ENCODE data around the gene CCDC137.
A peak's percentile ranks its signal among the peaks of the same experiment; 100 is the strongest.

CCDC137 gene

DNA sequence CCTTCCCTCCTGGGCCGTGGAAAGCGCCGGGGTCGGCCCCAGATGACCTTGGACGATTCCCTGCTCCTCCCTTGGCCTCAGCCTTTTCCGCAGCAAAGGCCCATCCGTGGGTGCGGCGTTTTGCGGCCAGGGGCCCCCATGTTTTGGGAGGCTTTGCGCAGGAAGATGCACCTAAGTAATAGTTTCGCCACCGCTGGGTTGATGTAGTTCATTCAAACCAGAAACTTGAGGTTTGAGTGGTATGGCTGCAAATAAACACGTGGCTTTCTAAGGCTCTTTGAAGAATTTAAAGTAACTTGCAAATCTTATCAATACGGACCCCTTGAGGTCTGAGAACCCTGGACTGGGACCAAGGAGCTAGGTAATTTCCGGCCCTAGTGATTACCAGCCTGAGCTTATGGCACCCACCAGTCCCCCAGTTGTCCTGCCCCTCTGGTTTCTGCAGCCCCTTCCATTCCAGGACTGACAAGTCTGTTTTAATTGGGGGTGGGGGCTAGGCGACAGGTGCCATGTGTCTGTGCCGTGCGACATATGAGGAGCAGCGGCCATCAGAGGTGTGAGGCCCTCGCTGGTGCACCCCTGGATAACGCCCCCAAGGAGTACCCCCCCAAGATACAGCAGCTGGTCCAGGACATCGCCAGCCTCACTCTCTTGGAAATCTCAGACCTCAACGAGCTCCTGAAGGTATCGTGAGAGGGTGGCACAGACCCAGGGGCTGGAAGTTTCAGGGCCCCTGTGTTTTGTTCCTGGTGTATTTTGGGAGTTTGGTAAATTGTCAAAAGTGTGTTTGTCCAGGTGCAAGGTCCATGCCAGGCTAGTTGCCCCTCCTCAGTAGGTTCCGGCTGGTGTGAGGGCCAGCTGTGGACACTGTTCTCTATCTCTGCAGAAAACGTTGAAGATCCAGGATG, 37.5 kb downstream of the CCDC137 start:
- DNase-seq: no peak

DNA sequence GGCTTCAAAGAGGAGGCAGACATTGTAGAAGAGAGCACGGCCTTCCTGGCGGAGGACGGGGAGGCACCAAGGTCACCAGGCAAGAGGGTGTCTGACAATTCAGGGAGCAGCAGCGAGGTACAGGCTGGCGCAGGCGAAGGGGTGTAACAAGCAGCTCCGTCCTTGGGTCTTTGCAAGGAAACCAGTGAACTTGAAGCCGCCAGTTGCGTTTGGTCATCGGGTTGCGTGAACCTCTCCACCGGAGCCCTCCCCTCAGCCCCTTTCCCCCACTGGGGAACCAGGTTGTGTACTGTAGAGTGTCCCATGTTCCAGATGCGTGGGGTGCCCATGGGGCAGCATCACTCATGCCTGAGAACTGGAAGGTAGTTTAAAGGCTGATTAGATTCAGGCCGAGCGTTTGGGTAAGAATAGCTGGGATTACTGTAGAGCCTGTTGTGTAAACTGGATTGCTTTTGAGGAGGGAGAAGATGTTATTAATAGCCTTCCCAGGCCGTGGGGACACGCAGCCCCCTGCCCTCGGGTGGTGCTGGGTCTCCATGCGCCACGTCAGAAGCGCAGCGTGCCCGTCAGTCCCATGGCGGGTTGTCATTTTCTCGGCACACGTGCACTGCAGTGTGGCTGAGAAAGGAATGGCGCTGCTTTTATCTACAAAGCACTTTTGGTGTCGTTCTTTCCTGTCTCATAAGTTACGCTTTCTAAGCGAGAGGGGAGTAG, 39.1 kb downstream of the CCDC137 start:
- DNase-seq: no peak

DNA sequence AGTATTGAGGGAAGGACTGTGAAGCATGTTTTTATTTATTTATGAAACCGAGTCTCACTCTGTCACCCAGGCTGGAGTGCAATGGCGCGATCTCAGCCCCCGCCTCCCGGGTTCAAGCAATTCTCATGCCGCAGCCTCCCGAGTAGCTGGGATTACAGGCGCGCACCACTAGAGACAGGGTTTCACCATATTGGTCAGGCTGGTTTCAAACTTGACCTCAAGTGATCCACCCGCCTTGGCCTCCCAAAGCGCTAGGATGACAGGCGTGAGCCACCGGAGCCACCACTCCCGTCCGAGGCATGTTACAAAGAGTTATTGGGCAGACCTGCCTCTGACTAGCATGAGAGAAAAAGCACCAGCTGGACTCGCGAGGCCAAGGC, 39.7 kb downstream of the CCDC137 start:
- no peak for DNase-seq

DNA sequence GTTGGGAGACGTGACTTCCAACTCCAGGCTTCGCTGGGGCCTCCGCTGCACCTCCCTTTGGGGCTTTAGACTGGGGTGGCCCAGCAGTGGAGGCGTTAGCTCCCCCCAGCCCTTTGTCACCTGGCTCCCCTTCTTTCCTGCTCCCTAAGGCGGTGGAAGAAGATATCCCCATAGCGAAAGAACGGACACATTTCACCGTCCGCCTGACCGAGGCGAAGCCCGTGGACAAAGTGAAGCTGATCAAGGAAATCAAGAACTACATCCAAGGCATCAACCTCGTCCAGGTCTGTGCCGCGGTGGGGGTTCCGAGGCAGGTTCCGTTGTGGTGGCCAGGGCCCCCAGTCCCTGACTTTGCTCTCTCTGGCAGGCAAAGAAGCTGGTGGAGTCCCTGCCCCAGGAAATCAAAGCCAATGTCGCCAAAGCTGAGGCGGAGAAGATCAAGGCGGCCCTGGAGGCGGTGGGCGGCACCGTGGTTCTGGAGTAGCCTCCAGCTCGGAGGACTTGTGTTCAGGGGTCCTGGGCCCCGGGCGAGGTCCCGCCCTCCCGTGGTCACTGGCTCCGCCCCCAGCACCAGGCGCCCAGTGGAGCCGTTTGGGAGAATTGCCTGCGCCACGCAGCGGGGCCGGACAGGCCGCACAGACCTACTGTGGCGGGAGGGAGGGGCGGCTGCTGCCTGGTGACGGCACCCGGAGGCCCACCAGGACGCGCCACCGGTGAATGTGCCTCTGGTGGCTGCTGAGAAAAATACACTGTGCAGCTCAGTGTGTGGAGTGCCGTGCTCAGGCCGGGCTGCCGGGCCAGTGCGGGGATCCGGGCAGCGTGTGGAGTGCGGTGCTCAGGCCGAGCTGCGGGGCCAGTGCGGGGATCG, 40.5 kb downstream of the CCDC137 start:
- DNase-seq: no peak

DNA sequence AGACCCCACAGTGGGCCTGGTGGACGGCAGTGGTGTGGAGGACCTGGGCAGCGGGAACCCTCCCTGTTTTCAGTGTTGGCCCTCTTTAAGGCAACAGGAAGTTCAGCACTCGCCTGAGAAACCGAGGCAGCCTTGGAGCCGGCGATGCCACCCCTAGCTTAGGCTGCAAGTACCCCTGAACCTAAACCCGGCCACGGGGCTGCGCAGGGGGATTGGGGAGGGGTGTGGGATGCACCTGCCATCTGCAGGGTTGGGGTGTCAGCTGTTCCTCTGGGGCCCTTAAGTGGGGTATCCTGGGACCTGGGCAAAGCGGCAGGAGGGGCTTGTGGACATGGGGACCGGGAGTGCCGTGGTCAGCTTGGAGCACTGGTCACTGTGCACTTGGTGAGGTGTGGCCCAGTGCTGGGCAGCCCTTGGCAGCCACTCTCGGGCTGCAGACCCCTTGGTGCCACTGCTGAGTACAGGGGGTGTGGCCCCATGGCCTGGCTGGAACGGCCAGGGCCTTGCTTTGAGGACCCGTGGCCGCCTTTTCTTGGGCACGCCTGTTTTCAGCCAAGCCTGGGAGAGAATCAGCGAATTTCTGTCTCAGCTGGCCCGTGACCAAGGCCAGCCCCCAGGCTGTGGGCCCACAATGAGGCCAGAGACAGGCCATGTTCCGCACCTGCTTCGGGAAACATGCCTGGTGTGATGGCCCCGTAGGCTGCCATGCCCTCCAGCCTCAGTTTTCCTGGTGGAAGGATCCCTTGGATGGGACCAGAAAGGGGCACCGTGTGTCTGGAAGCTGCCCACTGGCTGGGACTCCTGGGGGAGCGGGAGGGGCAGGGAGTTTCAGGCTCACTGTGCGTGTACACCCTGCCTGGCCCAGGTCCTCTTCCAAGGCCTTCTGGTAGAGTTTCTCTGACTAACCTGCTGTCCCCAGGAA, 41.4 kb downstream of the CCDC137 start:
- no peak for DNase-seq

DNA sequence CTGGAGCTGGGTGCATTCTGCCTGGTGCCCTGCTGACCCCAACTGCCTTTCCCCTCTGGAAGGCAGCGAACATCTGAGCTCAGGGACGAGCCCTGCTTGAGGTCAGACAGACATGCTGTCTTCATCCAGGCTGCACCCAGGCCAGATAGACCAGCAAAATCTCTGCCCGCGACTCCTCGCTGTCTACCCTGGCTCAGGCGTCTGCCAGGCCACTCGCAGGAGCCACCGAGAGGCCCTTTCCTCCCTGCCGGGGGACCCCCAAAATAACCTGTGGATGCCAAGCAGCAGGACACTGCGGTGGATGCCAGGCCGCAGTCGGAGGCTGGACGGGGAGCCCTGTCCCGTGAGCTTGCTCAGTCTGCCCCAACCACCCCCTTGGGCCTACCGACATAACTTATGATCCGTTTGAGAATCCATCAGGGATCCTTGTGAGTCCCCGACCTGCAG, 42.2 kb downstream of the CCDC137 start:
- DNase-seq: no peak

DNA sequence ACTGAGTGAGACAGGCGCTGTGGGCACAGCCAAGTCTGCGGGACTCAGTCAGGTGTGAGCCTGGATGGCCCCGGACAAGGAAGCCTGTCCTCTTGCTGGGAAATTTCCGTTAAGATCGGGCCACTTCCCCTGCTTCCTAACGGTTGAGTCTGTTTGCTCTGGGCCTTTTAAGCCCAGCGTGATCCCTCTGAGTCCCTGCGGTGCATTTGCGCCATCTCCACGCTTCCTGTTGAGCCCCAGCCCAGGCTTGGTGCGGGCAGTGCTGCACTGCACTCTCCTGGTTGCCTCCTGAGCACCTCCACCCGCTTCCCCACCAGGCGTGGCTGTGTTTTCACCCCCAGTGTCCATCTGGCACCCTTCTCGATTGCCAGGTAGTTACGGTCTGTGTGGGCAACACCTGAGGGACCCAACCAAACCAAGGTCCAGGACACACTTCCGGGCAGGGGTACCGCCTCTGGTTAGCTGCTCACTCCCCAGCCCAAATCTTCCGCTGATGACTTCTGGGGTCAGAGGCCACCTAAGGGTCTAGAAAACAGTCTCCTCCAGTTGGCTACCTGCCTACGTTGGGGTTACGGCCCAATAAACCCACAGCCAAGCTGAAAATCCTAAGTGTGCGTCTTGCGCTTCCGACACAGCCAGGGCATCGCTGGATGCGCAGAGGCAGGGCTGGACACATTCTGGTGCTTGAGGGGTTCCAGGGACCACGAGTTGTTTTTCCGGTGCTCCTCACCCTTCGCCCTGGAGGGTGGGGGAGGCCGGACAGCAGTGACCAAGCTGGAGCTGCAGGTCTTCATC, 44.2 kb downstream of the CCDC137 start:
- DNase-seq: no peak

DNA sequence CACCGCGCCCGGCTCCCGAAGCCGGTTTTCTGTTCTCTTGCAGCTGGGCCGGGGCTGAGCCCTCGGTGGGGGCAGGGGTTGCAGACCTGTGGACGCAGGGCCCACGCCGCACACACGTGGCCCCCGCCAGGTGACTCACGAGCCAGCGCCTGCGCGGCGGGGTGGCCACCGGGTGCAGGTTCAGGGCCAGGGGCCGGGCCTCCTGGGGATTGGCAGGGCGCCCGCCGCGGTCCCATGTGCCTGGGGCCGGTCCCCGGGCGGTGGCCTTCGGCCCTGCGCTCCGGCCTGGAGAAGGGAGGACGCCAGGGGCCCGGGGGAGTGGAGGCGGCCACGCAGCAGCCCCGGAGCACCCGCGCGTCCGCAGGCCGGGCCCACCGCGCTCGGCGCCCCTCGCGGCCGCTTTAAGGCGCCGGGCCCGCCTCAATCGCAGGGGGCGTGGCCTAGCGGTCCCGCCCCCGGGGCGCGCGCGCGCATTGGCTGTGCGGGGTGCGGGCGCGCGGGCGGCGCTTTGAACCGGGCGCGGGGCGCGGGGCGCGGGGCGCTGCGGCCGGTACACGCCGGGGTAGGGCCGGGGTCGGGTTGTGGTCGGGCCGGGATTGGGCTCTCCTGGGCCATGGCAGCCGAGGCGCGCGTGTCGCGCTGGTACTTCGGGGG, 45.4 kb downstream of the CCDC137 start, which contains the start of gene SLC25A10:
SLC25A10 (plus strand) TSS at position 471 of the 654 bp plus-strand sequence; CDS start at position 614, 143 bp downstream.
- DNase-seq: peak; percentile 68

DNA sequence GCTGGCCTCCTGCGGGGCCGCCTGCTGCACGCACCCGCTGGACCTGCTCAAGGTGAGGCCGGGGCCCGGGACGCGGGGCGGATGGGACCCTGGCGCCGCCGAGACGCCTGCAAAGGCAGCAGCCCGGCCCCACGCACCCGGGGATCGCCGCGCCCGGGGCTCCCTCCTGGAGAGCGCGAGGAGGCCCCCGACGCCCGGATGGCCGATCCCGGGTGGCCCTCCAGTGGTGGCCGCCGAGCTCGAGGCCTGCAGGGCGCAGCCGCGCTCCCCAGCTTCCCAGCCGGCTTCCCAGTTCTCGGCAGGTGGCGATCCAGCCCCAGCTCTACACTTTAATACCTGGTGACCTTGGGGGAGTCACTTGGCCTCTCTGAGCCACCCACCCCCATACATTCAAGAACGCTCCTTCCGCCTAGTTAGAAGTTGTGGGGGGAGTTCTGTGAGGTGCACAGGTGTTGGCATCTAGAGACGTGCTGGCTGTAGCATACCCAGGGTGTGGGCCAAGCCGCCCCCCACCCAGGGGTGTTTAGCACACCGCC, 46.0 kb downstream of the CCDC137 start:
- DNase-seq: no peak

DNA sequence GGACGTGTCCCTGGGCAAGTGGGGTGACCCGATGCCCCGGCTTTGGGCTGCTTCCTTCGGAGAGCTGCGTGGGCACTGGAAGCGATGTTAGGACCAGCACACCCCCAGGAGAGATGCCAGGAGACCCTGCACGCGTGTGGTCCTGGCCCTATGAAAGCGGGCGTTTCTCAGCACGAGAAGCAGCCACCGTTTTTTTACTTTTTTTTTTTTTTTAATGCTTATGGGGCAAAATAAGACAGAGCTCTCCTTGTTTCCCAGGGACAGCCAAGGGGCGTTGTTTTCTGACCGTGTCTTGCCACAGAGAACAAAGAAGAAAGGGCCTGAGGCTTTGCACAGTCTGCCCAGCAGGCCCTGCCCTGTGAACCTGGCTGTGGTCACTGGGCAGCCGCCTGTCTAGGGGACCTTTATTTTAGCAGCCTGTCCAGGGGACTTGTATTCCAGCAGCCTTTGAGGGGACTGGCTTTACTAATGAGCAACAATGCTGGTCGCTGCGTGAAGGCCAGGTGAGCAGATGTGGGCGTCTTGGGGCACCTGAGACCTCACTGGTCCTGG, 46.5 kb downstream of the CCDC137 start:
- no peak for DNase-seq

DNA sequence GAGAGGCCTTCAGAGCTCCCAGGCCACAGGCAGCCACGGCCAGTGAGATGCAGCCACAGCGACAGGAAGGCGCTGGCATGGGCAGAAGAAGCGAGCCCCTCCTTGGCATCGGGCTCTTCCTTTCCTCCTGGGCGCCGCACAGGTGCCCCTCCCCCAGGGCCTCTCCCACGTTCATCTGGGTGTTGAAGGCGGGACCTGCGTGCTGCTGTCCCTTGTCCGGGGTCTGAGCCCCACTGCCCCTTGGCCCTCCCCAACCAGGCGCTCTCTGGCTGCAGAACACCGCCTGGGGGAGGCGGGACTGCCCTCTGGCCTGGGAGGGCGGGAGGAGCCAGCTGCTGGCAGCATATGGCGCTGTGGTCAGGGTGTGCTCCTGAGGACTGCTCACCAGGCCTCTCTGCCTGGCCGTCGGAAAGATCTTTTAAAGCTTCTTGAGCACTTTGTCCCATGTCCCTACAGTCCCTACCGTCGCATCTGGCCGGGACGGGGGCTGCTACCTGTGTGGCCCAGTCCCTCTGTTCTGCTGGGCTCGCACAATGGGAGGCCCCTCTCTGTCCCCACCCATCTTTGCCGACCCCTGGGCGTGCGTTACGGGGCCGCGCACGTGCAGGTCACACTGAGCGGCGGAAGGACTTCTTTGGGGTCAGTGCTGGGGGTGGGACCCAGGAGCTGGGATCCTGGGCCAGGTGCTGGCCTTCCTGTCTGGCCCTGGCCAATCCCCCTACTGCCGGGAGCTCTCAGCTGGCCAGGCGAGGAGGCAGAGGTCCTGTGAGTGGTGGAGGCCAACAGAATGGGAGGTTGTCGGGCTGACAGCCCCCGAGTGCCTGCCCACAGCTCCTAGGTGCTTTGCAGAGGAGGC, 47.2 kb downstream of the CCDC137 start:
- no peak for DNase-seq

DNA sequence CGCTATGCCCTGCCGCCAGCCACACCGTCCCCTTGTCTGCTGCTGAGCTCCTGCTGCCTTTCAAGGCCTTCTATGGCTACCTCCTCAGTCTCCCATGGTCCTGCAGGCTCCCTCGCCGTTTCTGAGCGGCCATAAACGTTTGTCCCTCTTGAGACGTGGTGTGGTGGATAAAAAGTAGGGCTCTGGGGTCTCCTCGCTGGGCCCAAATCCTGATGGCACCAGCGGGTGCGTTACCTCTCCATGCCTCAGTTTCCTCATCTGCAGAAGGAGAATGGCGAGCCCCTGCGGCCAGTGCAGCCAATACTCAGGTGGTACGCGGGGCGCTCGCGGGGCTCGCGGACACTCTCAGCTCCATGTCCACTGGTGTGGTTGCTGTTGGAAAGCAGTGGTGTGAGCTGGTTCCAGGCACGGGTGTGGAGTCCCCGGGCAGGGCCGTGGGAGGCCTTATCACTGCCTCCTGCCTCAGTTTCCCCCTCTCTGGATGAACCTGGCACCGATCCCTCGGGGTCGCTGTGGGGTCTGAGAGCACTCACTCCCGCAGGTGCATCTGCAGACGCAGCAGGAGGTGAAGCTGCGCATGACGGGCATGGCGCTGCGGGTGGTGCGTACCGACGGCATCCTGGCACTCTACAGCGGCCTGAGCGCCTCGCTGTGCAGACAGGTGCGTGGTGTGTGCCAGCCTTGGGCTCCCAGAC, 48.0 kb downstream of the CCDC137 start:
- DNase-seq: no peak

DNA sequence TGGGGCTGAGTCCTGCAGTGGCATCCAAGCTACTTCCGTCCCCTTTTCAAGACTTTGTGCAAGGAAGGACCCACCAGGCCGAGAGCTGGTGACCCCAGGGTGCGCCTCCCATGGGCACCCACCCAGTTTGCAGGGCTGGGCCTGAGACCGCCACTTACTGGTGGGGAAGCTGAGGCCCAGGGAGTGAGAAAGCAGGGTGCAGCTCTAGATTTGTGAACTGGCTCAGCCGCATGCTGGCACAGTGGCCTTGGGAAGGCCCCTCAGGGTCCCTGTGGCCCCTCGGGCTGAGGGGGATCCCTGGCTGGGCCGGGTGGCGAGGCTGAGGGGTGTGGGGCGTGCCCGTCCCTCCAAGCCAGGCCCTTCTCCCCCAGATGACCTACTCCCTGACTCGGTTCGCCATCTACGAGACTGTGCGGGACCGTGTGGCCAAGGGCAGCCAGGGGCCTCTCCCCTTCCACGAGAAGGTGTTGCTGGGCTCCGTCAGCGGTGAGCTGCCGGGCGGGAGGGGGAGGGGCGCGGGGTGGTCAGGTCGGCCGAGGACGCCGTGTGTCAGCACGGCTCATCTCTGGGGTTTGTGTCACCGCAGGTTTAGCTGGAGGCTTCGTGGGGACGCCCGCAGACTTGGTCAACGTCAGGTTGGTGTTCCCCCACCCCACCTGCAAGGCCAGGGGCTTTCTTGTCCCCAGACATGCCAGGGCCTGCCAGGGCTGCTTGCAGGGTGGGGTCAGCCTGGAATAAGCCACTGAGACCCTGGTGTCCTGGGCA, 48.8 kb downstream of the CCDC137 start:
- no peak for DNase-seq

DNA sequence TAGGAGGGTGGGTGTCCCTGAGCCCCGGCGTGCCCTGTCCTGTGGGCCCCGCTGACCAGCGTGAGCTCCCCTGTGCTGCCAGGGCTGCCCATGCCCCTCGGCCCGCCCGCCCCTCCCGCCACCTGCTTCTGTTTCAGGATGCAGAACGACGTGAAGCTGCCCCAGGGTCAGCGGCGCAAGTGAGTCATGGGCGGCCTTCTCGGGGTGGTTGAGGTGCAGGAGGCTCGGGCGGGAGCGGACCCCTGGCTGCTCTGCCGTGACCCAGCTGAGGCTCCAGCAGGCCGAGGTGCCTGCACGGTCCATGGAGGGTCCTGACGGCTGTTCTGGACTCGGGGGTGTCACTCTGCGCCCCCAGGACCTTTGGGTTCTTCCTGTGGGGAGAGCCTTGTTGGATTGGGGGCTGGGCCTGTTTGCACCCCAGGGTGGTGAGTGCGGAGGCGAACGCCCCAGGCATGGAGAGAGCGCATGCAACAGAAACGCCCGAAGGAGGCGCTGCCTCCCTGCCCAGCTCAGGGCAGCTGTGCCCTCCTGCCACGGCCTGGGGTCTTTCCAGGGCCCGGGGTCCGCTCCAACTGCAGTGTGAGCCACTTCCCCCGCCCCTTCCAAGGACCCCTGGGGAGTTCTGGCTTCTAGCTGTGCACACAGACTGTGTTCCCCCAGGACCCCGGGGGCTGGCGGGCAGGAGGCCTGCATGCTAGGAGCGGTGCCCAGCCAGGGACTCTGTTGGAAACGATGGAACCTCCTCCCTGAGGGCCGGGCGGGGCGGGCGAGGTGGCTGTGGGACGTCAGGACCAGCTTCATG, 49.5 kb downstream of the CCDC137 start:
- no peak for DNase-seq

DNA sequence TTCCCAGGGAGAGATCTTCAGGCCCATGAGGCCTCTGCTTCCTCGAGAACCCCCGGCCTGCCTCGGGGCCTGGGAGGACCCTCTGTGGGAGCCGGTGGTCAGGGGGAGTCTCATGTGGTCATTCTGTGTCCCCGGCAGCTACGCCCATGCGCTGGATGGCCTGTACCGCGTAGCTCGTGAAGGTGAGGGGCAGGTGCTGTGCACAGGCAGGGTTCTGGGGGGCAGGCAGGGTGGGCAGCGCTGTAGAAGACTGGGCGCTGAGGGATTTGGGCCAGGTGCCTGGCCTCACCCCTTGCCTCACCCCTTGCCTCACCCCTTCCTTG, 50.1 kb downstream of the CCDC137 start:
- DNase-seq: no peak

DNA sequence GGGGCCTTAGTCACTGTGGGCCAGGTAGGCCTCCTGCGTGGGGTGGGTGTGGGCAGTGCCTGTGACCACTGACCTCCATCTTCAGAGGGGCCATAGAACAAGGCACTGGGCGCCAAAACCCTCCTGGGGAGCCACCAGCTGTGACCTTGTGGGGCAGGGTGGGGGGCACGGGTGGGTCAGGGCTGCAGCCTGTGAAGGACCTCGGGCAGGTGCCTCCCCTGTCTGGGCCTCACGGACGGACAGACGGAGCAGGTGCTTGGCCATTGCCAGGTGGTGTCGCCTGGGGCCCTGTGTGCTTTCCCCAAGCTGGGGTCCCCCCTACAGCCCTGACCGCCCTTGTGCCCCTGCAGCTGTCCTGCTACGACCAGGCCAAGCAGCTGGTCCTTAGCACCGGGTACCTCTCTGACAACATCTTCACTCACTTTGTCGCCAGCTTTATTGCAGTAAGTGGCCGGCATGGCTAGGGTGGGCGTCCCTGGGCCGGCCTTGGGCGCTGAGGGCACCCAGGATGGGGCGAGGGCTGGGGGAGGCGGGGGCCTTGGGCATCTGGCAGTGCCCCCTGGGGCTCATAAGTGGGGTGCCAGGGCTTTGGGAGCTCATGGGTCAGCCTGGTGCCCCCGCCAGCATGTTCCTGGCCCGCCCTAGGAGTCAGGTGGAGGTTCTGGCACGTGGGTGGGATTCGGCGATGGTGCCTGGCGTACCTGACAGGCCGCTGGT, 50.7 kb downstream of the CCDC137 start:
- DNase-seq: no peak

All from activated CD4-positive, alpha-beta T cell treated with anti-CD3 and anti-CD28 coated beads, Interleukin-2, amount 50 U/mL, for 1 hour (primary cell).